LHCN-M2 (cell line): Measurements from ENCODE around the gene D2HGDH. TPM values are rescaled to one million over a fixed set of nuclear protein-coding genes. Genes with fewer than 3 reads are reported as not detected.
"Not testable (repeated sequence)": the region's sequence is repeated elsewhere in the genome, so short reads cannot be mapped to it uniquely, and the experiment has no call there.

Source experiments
- DNase-seq: peaks from one replicate; pipeline ENCODE4 v3.0.0-alpha.2; 2012; ENCODE audit warnings: low read depth
- total RNA-seq: library from RNA; depleted of rRNA; stranded (reverse); fragments of >200 nt; gene quantifications from 2 replicates; pipeline ENCODE4 v1.2.3, GENCODE V29; 2014

The D2HGDH gene
- total RNA-seq, 1 experiment from 2014 or later = 12.7 TPM

DNA sequence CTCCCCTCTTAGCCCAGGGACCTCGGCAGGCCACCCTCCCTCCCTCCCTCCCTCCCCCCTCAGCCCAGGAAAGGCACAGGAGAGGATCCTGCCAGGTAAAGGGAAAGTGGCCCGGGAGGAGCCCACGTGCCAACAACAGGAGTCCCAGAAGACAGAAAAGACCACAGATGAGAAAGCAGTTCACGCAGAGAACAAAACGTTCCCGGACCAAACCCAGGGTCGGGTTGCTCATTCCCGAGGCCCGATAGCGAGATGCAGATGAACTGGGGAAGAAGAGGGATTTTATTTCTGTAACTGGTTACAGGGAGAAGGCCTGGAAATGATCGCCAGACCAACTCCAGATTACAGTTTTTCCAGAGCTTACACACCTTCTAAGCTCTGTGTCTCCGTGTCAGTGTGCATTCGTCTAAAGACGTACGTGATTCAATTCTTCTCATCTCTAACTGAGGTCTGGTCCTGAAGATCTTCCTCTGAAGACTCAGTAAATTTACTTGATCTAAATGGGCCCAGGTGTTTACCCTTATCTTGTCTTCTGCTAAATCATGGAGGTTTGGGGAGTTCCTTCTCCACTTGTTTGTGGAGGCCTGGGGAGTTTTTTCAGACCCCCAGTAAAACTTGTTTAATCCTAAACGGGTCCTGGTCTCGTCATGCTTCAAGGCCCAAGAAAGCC, 73.8 kb downstream of the D2HGDH start:
- no peak for DNase-seq

DNA sequence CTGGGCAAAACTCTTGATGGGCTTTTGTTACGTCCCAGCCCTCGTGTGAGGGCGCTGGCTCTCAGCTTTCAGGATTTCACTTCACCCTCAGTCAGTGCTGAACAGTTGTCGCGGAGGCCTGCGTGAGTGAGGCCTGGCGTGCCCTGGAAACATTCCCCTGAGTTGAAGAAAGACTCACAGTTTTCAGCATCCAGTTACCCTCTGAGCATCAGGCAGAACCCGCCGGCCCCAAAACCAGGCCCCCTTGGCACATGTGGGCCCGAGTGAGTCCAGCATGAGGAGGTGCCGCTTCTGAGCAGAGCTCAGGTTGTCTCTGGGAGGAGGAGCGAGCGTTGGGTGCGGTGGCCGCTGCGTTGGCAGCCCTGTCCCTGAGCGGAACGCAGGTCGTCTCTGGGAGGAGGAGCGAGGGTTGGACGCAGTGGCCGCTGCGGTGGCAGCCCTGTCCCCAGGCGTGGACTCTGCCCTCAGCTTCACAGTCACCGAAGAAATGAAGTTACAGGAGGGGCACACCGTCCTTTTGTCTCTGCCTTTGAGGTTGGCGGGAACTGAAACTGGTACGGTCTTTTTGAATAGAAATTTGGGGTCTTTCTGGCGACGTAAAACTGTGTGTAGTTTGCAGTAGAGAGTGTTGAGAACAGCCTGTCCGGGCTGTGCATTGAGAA, 74.4 kb downstream of the D2HGDH start, which contains the start of gene NEU4:
Gene NEU4 (plus strand): TSS at position 473 of the 662 bp plus-strand sequence. CDS start 5,292 bp downstream, outside the sequence.
- DNase-seq = no peak

DNA sequence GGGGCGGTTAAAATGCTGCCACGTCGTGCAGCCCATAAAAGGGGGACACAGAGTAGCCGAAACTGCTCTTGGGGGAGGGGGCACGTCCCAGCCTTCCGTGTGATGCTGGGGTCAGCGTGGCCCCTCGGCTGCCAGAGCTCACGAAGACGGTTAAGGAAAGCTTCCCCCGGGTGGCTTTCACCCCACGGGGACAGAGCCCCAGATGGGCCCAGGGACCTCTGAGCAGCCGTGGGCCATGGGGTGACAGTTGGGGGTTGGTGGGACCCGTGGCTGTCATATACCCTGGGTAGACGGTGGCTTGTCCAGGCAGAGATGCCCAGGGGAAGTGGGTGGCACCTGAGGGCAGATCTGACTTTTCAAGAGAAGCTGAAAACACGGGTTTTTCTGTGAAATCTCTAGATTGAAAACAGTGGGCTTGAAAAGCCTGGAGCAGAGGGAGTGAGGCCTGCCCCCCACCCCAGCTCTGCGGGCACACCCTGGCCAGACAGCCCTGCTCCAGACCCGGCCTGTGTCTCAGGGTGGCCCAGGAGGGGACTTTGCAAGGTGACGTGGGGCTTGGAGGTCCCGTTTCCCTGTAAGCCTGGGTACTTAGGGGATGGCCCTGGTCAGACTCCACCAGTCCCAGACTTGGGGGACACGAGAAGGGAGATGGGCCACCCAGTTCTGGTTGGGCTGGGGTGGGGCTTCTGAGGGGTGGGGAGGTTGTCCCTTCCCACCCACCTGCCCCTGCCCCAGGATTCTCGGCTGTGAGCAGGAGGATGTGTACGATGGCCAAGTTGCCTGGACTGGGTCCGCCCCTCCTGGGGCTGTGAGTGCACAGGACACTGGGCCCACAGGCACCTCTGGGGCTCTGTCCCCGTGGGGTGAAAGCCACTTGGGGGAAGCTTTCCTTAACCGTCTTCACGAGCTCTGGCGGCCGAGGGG, 75.2 kb downstream of the D2HGDH start:
- DNase-seq = no peak

DNA sequence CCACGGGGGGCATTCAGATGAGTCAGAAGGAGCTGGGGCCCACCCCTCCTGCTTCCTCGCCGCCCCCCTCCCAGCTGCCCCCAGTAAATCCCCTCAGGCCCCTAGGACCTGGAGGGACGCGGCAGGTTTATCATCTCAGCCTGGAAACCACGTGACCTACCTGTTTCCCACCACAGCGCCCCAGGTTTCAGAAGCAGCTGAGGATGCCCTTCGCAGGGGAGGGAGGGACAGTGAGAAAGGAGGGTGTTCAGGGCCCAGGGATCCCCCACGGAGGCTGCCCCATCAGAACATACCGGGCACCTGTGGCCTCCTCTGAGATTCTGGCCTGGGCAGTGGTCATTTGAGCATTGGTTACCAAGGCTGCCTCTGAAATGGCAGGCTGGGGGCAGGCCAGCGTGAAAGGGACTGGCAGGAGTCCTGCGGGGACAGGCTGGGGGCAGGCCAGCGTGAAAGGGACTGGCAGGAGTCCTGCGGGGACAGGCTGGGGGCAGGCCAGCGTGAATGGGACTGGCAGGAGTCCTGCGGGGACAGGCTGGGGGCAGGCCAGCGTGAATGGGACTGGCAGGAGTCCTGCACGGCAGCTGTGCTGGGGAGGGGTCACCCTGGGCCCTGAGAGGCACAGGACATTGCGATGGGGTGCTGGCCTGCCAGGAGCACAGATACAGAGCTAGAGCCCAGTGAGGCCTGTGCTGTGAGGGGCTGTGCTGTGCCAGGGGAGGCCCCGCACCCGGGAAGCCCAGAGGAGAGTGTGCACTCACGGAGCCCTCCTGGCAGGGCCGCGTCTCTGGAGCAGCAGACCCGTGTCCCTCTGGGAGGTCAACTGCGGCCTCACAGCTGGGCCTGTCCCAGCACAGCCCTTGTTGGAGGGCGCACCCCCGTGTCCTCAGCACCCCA, 76.1 kb downstream of the D2HGDH start:
- DNase-seq = no peak

DNA sequence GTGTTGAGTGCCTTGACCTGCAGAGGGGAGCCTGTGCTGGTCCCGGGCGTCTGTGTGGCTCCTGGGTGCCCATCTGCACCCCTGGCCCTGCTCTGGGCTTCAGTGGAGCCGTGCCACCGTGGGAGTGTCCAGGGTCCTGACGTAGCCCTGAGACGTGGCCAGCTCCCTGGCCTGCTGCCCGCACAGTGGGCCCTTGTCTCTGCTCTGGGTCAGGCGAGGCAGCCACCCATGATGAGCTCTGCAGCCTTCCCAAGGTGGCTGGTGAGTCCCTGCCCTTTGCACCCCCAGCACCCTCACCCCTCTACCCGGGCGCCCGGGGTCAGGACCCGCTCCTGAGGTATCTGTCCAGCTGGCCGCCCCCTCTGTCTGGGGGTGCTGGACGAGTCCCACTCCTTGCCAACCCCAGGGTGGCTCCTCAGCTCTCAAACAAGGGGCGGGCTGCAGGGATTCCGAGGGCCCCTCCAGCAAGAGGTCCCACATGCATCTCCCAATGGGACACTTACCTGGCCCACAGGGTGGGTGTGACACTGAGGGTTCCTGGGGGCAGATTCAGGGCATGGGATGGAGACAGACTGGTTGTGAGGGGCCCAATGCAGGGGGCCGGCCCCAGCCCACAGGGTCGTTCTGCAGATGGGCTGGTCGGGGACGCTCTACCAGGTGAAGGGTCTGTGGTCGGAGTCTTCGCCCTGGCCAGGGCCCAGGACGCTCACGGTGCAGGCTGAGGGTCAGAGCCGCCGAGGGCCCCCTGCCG, 76.9 kb downstream of the D2HGDH start:
- no peak for DNase-seq

DNA sequence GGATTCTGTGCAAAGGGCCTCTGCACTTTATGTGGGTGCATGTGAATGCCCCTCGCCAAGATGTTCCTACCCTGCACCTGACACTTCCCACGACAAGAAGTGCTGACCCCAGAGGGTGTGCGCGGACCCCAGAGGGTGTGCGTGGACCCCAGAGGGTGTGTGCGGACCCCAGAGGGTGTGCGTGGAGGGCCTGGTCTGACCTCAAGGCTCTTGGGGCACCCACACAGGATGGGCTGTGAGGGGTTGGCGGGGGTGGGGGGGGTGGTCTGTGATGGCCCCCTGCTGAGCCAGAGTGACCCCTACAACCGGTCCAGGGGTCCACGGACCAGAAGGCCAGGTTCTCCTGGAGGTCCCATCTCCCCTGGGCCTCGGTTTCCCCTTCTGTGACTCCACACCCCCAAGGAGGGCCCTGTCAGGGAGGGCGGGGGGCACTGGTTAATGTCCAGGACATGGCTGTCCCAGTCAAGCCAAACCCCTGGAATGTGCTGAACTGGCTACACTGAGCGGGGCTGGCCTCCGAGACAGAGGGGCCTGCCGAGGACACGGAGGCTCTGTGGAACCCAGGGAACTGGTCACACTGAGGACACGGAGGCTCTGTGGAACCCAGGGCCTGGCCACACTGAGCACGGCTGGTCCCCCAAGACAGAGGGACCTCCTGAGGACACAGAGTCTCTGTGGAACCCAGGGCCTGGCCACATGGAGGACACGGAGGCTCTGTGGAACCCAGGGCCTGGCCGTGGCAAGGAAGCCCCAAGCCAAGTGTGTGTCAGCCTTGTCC, 77.7 kb downstream of the D2HGDH start:
- no peak for DNase-seq

DNA sequence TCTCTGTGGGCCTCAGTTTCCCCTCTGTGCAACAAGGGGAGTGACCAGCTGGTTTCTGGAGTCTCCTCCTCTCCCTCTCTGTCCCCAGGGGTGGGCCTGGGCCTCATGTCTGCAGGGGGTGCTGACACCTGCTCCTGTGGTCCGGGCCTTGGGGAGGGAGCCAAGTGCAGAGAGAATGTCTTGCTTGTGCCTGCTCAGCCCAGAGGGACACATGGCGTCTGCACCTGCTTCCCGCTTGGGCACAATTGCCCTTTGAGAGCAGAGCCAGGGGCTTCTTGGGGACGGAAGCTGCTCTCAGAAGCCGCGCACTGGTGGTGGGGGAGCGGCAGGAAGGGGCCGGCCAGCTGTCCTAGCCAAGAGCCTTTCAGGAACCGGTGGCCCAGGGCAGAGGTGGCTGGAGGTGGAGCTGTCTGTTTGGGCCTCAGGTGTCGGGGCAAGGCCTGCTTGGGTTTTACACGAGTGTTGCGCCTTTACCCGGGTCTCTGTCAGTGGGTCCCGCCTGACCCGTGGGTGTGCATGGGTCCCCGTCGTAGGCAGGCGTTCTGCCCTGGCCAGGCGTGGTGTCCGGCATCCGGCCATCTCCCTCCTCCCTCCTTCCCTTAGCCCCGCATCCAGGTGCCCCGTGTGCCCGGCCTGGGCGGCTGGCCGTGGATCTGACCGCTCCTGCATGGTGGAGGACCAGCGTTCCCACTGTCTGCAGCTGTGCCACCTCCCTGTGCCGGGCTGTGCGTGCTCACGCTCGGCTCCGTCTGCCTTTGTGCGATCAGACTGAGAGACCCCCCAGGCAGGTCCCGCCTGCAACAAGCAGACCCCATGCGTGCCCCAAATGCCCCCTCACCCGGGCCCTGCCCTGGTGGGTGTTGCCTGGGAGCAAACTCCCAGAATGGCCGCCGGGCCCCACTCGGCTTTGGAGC, 78.6 kb downstream of the D2HGDH start:
- DNase-seq = no peak

DNA sequence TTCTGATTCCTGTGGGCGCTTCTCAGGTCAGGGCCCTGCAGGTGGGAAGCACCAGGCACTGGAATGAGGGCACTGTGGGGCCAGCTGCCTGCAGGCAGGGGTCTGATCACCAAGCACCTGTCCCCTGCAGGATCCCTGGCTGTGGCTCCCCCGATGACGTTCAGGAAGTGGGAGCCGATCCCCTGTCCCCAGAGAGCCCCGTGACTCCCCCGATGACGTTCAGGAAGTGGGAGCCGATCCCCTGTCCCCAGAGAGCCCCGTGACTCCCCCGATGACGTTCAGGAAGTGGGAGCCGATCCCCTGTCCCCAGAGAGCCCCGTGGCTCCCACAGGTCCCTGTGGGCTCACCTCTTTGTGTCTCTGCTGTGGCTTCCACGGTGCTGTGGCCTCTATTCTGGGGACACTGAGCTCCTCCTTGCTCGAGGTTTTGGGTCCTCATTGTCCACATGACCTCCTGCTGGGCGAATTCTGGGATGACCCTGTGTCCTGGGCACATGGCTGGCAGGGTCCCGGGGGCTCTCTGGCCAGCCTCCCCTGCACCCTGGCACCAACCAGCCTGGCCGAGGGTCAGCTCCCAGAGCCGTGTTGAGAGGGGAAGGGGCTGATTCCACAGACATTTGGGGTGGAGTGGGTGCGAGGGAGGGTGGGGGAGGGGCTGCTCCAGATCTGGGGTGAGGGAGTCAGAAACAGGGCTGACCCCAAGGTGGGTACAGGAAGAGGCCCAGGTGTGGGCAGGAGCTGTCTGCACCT, 79.4 kb downstream of the D2HGDH start:
- DNase-seq = no peak

DNA sequence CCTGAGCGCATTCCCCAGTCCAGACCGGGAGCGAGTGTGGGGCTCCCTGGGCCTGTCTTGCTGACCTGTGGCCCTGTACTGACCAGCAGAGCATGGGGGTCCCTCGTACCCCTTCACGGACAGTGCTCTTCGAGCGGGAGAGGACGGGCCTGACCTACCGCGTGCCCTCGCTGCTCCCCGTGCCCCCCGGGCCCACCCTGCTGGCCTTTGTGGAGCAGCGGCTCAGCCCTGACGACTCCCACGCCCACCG, 79.9 kb downstream of the D2HGDH start:
- DNase-seq = no peak

DNA sequence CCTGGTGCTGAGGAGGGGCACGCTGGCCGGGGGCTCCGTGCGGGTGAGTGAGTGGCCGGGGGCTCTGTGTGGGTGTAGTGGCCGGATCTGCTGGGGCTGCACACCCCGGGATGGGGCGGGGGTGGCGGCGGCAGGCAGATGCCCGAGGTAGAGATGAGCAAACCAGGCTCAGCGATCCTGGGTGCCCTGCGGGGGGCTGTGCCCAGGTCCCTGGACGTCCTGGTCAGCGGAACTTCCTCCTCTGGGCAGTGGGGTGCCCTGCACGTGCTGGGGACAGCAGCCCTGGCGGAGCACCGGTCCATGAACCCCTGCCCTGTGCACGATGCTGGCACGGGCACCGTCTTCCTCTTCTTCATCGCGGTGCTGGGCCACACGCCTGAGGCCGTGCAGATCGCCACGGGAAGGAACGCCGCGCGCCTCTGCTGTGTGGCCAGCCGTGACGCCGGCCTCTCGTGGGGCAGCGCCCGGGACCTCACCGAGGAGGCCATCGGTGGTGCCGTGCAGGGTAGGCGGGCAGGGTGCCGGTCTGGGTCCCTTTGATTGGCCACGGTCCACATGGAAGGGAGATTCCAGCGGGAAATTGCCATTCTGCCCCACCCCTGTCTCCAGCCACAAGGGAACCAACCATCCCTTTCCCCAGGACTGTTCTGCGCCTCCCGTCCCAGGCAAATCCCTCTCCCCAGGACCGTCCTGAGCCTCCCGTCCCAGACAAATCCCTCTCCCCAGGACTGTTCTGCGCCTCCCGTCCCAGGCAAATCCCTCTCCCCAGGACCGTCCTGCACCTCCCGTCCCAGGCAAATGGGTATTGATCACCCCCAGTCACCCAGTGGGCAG, 80.4 kb downstream of the D2HGDH start:
- no peak for DNase-seq

DNA sequence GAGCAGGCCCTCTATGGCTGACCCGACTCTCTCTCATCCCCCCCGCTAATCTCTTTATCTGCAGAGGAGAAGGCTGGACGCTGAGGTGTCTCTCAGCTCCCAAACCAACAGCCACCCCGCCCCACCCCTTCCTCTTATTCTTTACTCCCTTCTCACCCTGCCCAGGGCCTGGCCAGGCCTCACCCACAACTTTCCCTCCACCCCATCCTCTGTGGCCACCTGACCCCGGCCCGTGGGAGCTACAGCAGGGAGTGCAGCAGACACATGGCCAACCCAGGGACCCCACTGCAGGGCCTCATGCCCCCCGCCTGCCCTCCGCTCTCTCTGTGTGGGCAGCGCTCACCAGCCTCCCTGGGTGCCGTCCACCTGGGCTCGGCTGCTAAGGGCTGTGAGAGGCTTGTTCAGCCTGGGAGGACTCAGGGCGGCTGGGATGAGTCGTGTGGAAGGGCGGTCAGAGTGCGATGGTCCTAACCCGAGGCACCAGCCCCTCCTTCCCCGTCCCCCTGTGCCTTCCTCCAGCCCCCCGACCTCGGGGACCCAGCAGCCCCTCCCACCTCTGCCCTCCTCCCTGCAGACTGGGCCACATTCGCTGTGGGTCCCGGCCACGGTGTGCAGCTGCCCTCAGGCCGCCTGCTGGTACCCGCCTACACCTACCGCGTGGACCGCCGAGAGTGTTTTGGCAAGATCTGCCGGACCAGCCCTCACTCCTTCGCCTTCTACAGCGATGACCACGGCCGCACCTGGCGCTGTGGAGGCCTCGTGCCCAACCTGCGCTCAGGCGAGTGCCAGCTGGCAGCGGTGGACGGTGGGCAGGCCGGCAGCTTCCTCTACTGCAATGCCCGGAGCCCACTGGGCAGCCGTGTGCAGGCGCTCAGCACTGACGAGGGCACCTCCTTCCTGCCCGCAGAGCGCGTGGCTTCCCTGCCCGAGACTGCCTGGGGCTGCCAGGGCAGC, 81.3 kb downstream of the D2HGDH start:
- no peak for DNase-seq

DNA sequence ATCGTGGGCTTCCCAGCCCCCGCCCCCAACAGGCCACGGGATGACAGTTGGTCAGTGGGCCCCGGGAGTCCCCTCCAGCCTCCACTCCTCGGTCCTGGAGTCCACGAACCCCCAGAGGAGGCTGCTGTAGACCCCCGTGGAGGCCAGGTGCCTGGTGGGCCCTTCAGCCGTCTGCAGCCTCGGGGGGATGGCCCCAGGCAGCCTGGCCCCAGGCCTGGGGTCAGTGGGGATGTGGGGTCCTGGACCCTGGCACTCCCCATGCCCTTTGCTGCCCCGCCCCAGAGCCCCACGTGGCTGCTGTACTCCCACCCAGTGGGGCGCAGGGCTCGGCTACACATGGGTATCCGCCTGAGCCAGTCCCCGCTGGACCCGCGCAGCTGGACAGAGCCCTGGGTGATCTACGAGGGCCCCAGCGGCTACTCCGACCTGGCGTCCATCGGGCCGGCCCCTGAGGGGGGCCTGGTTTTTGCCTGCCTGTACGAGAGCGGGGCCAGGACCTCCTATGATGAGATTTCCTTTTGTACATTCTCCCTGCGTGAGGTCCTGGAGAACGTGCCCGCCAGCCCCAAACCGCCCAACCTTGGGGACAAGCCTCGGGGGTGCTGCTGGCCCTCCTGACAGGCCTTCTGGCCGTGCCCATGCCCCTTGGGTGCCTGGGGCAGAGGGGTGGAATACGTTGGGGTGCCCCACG, 82.1 kb downstream of the D2HGDH start:
- DNase-seq = no peak

DNA sequence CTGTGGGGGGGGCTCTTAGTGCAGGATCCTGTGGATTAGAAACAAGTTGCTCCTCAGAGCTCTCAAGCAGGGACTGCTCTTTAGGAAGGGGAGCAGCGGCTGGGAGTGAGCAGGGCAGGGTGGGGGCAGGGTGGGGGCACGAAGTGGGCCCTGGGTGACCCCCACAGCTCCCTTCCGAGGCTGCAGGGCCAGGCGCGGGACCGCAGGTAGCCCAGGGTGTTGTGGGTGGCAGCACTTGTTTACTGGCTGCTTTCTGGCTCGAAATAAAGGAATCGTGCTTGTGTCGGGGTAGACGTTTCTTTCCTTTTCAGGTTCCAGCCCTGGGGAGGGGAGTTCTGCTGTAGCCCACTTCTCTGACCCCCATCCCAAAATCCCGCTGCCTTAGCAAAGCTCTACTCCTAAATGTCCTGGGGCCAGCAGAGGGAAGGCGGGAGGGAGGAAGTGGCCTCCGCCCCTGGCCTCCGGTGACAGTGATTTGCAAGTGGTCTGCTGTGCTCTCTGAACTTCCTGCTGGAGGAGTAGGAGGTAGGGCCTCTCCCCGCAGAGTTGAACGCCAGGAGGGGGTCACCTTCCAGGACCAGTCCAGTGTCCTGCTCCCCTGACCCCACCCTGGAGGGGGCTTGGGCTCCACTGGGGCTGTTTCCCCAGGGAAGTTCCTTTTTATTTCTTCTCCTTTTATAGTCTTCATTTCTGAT, 82.8 kb downstream of the D2HGDH start:
- no peak for DNase-seq

DNA sequence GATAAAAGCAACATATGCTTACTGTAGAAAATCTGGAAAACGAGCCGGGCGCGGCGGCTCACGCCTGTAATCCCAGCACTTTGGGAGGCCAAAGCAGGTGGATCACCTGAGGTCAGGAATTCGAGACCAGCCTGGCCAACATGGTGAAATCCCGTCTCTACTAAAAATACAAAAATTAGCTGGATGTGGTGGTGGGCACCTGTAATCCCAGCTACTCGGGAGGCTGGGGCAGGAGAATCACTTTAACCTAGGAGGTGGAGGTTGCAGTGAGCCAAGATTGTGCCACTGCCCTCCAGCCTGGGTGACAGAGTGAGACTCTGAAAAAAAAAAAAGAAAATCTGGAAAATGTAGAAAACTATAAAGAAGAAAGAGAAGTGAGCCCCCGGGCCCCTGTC, 83.4 kb downstream of the D2HGDH start:
- not testable (repeated sequence) for DNase-seq
